ACHN (cell line): ENCODE results near the gene EPB41L4B.
A peak's percentile ranks its signal among the peaks of the same experiment; 100 is the strongest.

Source experiments
- DNase-seq: peaks from one replicate; pipeline ENCODE4 v3.0.0-alpha.2; 2015
- in situ Hi-C: cut with HindIII; loops from 2 replicates; pipeline ENCODE4 v1.10.0; 2017; ENCODE audit warnings: low sequenced_read_pairs, low pct_ligation_motif_present, low pct_unique_long_range_greater_than_20kb

EPB41L4B gene

GRCh38 chr9:109192732-109193361 is 128.0 kb downstream of the EPB41L4B start:
- peak; percentile 3 for DNase-seq
- in situ Hi-C loops = no loop called here

DNA sequence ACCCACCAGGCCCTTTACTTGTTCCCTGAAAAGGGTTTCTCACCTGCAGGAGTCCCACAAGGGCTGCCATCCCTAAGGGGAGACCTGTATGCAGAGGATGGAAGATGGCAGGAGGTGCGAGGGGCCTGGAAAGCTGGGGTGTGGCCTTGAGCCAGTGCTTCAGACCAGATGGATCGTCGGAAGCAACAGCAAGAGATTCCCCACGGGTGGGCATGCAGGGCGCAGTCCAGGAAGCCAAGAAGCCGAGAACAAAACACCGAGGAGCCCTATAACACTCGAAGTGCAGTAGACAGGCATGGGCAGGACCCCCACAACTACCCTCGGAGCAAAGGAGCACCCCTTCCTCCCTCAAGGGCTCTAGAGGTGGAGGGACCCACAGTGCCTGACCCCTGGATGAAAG is 129.1 kb downstream of the EPB41L4B start:
- no peak for DNase-seq
- in situ Hi-C loops = no loop called here

DNA sequence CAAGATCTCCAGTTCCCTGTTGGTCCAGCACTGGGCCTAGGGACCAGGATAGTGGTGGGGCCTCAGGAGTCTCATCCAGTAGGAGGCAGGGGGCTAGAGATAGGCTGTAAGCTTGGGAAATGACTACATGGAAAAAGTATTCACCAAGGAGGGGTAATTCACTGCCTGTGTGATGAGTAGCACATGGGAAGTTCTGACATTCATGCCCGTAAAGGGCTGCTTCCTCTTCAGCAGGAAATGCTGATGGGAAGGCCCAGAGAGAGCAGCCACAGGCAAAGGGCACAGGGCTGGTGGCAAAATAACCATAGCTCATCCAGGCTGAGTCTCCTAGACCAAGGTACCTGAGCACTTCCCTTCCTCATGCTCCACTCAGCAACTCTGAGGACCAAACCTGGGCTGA is 130.7 kb downstream of the EPB41L4B start:
- in situ Hi-C loops = no loop called here
- no peak for DNase-seq

DNA sequence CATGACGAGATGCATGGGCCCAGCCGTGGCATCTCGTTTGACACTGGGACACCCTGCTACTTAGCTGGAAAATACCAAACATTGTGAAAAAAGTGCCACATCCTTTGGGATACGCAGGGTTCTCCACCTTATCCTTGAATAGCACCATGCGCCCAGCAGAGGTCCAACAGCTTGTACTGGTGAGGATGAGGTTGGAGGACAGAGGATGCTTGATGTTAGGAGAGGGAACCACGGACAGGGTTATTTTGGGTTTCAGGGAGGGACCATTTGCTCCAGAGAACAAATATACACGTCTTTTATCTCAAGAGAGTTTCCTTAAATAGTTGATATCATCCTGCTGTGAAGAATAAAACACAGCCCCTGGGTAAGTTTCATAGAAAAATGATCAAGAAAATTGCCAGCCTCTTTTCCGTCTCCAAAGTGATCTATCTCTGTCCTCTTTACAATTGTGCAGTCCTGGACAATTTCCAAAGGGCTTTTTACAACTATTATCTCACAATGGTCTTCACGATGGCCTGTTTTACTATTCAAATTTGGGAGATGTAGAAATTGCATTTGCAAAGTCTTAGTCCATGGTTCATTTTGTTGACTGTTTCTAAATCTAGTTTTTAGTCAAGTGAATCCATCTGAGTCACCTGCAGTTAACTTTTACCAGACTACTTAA is 133.9 kb downstream of the EPB41L4B start:
- in situ Hi-C loops = no loop called here
- no peak for DNase-seq

DNA sequence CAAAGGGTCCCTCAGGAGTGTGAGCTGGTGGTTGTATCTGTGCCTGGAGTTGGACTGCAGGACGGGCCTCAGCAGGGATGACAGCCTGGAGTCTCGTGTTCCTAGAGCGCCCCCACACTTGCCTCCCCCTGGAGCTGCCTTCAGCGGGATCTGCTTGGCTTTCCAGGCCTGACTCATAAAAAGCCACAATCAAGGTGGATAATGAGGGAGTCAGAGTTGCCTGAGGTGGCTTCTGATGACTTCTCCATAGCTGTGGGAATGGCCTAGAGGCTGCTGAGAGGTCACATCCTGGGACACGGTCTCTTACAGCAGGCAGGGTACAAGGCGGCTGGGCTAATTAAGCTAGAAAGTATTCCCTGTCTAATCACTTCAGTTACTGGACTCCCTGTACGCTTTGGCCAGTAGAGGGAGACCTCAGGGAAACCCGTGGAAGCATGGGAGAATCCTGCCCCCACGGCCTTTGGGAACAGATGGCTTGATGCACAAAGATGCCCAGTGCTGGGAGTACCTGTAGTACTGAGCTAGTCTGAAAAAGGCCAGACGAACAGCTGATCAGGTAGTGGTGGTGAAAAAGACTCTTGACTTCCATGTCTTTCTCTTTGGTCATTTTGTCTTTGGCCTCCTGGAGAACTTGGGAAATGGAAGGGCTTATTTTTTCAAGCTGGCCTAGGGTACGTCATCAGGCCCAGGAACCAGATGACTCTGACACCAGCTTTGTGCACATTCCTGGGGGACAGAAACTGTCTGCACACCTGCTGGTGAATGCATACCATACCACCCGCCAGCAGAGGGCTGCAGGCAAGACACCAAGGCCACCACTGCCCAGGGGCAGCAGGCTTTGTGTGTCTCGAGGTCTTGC is 137.7 kb downstream of the EPB41L4B start:
- in situ Hi-C loops = no loop called here
- DNase-seq = peak; percentile 37

- no peak for DNase-seq
- in situ Hi-C loops = no loop called here
These were observed 138.3 kb downstream of the EPB41L4B start for GRCh38 chr9:109182550-109182939.

DNA sequence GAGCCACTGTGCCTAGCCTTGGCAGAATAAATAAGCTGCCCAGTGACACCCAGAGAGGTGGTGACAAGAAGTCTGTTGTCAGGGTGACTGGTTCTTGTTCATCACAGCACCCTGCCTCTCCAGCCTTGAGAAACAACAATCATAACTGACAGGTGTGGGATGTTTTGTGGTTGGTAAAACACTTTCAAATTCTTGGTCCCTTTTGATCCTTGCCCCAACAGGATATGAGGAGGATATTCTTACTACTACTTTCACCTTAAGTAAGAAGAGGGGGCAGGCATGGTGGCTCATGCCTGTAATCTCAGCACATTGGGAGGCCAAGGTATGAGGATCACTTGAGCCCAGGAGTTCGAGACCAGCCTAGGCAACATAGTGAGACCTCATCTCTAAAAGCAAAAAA is 139.6 kb downstream of the EPB41L4B start:
- DNase-seq = no peak
- in situ Hi-C loops = no loop called here

GRCh38 chr9:109179801-109180523 is 140.9 kb downstream of the EPB41L4B start:
- DNase-seq = no peak
- in situ Hi-C loops = no loop called here

DNA sequence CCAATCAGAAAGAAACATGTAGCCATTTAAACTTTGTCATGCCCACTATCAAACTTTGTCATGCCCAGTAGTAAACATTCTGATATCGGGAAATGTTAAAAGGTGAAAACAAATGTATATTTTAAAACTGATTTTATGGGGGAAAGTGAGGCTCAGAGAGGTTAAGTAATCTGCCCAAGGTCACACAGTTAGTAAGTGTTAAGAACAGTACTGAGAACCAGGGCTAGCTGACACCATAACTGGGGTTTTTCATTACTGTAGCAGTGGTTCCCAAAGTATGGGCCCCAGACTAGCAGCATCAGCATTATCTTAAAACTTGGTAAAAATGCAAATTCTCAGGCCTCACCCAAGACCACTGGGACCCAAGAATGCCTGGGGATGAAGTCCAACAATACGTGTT is 143.9 kb downstream of the EPB41L4B start:
- in situ Hi-C loops = no loop called here
- no peak for DNase-seq

GRCh38 chr9:109176386-109176785 is 144.5 kb downstream of the EPB41L4B start:
- no peak for DNase-seq
- in situ Hi-C loops = no loop called here

DNA sequence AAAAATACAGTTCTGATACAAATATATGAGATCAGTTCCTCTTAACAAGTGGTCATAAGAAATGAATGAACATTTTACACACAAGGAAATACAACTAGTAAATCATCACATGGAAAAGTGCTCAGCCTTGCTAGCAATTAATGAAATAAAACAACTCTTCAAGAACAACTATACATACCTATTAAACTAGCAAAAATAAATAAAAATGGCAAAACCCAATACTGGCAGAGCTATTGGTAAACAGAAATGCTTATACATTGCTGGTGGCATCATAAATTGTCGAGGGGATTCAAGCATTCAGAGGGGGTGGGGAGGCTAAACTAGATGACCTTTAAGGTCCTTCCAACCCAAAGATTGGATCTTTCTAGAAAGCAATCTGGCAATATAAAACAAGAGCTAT is 147.9 kb downstream of the EPB41L4B start:
- DNase-seq = no peak
- in situ Hi-C loops = no loop called here

- in situ Hi-C loops = no loop called here
- DNase-seq = no peak
These were observed 148.9 kb downstream of the EPB41L4B start for GRCh38 chr9:109171926-109172325.

- DNase-seq = no peak
These were observed 152.7 kb downstream of the EPB41L4B start for GRCh38 chr9:109168170-109168569.

DNA sequence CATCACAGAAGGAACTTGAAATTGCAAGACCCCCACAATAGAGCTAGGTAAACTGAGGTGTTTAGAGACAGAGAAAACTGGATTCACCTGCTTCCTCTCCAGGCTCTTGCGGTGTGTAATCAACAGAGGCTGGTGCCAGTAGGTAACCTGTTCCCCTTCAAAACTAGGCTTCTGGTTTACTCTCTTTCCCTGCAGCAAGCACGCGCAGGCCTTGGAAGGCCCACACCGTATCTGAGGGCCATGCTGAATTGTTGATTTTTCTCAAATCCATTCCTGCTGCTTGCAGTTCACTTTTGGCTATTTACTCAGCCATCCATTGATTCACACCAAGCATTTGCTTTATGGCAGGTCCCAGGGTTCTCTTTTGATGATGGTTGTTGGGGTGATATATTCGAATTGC is 153.1 kb downstream of the EPB41L4B start:
- in situ Hi-C loops = no loop called here

More at GRCh38 chr9:109168170-109168569, 152.7 kb downstream of the EPB41L4B start:
- in situ Hi-C loops = no loop called here

GRCh38 chr9:109166771-109167601 is 153.9 kb downstream of the EPB41L4B start, which contains the start of gene FRRS1L:
FRRS1L (minus strand) TSS chr9:109167249; CDS start chr9:109167138, 111 bp downstream.
- DNase-seq = no peak
- in situ Hi-C loops = no loop called here

More for the DNA sequence above, 153.1 kb downstream of the EPB41L4B start:
- DNase-seq = no peak

- in situ Hi-C loops = no loop called here
- DNase-seq = no peak
These were observed 154.6 kb downstream of the EPB41L4B start for GRCh38 chr9:109166171-109166770.

DNA sequence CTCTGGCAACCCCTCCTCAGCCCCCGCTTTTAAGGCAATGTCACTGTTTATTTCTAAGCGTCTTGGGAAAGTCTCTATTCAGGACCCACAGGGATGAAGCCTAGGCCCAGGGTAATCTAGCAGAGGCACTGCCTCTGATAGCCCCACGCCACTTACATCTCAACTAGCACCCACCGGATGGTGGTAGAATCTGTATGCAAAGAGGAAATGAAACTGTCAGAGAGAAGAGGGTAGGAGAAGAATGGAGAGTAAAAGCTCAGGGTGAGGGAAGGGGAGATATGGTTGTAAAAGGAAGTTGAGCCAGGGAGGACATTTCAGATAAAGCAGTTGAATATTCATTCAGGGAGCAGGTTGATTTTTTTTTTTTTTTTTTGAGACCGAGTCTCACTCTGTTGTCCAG is 156.8 kb downstream of the EPB41L4B start:
- DNase-seq = no peak

GRCh38 chr9:109163194-109163593 is 157.7 kb downstream of the EPB41L4B start:
- no peak for DNase-seq
- in situ Hi-C loops = no loop called here

More for the DNA sequence above, 156.8 kb downstream of the EPB41L4B start:
- in situ Hi-C loops = no loop called here
